HG03439 (cell line): ENCODE results near the gene ZMAT5.
"Not testable (repeated sequence)": the region's sequence is repeated elsewhere in the genome, so short reads cannot be mapped to it uniquely, and the experiment has no call there.

Source experiments
- ATAC-seq: cut with Tn5 transposase; IDR thresholded peaks from one replicate; pipeline ENCODE4 v1.9.1; 2021; ENCODE audit warnings: mild to moderate bottlenecking, moderate library complexity; ENCODE audit not compliant: unreplicated experiment

ZMAT5 gene

DNA sequence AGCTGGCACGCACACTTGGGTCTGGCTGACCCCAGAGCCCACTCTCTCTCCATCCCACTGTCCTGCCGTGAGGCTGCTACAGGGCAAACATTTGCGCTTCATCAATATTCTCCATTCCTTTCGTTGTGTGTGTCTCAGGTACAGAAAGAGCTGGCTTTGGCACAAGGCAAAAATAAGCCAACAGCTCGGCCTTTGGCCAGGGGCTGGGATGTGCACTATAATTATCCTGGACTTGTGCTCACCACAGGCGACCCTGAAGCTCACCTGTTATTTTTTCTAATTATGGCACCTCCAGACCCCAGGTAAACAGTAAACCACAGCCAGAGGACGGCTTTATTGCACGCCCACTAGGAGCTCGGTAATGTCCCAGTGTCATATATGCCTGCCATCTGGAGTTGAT is 10.9 kb downstream of the ZMAT5 start:
- ATAC-seq = no peak

- ATAC-seq = not testable (repeated sequence)
Observed at GRCh38 chr22:29754658-29755395, 12.0 kb downstream of the ZMAT5 start.

DNA sequence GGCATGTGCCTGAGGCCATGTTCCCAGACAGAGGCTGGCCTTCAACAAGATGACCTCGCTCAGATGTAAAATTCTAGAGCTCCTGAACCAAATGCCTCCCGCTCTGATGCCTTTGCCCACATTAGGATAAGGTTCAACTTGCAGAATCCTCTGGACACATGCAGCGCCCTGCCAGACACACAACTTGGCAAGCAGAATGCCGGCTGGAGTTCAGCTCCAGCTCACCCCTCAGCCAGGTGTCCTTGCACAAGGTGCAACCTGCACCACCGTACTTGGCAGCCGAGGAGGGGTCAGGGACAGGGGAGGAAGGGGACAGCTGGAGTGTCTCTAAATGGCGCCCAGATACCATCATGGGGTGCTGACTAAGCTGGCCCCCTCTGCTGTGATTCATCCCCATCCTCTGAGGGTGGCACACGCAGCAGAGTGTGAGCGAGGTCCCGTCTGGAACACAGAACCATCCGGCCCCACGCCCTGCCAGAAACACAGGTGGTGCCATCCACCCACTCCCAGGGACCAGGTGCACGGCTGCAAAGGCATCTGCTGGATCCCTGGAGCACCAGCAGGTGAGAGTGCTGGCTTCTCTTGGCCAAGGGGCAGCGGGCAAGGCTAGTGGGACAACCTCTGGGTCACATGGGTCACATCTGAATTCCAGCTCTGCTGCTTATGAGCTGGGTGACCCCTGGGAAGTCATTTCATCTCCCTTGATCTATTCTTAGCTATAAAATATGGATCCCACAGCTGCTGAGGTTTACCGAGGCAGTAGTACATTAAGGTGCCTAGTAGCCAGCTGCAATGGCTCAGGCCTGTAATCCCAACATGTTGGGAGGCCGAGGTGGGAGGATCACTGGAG is 12.8 kb downstream of the ZMAT5 start:
- no peak for ATAC-seq

DNA sequence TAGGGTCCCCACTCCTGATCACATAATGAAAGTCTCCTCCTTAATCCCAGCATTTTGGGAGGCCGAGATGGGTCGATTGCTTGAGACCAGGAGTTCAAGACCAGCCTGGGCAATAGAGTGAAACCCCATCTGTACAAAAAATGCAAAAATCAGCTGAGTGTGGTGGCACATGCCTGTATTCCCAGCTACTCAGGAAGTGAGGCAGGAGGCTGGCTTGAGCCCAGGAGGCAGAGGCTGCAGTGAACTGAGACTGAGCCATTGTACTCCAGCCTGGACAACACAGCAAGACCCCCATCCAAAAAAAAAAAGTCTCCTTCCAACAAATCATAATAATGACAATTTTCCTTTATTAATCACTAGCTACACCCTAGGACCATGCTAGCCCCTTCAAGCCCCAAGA is 15.1 kb downstream of the ZMAT5 start:
- ATAC-seq = no peak

DNA sequence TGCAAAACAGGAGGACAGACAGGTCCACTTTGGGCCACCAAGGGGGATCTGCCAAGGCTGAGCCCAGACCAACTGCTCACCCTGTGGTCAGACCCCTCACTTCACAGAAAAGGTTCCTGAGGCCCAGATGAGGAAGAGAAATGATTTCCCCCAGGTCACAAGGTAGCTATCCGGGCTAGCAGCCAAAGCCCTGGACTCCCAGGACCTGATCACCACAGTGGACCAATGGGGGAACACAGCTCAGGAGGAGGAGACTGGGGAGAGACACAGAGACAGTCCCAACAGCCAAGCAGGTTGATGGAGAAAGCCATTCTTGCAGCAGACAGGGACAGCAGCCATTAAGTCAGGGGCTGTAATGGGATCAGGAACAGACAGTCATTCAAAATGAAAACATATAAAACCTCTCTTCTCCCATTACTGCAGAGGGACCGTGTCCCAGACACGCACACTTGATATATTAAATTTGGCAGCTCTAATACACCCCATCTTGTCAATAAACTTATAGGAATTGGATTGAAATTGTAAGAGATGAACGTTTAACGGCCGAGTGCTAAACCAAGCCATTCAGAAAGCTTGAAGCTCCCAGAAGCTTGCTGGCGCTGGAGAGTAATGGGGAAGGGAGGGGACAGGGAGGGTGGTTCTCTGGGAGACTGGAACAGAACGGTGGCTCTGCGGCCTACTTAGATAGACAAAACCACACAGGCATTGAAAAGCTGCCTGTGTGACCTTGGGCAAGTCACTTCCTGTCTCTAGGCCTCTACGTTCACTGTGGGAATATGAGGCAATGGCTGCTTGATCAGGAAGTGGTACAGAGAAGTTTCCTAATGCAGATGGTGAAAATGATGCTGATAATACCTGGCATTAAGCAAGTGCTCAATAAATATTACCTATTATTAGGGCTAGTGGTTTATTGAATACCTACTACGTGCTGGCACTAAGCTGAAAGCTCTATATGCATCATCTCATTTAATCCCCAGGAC is 16.0 kb downstream of the ZMAT5 start:
- no peak for ATAC-seq

DNA sequence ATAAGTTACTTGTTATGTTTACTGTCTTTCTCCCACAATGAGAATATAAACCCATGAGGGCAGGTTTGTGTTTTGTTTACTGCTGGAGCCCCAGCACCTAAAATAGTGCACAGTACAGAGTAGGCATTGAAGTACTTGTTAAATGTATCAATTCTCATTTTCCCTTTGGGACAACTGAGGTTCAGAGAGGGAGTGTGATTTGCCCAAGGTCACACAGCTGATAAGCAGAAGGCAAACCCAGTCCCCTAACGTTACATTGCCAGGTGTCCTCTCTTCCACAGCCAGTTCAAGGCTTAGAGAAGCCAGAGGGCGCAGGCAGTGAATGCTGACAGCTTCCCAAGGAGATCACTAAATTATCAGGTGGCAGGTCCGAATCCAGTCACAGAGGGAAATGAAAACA is 16.8 kb downstream of the ZMAT5 start:
- no peak for ATAC-seq

- no peak for ATAC-seq
Observed at GRCh38 chr22:29748248-29748893, 18.4 kb downstream of the ZMAT5 start.

- no peak for ATAC-seq
Observed at GRCh38 chr22:29747832-29748231, 19.0 kb downstream of the ZMAT5 start.

DNA sequence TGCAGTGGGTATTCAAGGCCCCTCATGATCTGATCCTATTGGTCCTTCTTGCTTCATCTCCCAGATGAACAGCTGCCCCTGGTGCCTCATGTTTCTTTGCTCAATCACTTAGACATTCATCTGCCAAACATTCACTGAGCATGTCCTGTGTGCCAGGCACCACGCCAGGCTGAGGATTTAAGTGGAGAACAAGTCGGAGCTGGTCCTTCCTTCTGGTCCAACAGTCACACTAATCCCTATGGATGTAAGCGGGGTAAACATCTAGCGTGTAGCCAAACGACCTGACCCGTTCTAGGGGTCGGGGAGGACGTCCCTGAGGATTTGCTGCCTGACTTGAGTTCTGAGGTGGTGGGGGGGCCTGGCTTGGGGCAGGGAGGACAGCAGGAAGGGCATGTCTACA is 21.9 kb downstream of the ZMAT5 start:
- no peak for ATAC-seq

DNA sequence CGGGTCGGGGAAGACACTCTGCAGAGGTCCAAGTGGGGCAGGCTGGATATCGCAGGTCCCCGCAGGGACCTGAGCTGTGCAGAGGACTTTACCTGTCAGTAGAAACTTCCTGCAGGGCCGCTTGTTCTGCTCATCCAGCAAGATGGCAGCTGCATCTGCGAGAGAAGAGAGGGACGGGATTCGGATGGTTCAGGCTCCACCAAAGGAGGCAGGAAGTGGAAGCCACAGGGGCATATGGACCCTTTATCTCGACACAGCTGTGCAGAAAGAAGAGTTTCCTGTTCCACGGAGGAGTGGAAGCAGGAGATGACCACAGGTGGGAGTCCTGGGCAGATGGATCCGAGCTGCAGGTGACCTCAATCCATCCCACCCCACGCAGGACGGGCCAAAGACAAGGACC is 24.5 kb downstream of the ZMAT5 start:
- no peak for ATAC-seq

DNA sequence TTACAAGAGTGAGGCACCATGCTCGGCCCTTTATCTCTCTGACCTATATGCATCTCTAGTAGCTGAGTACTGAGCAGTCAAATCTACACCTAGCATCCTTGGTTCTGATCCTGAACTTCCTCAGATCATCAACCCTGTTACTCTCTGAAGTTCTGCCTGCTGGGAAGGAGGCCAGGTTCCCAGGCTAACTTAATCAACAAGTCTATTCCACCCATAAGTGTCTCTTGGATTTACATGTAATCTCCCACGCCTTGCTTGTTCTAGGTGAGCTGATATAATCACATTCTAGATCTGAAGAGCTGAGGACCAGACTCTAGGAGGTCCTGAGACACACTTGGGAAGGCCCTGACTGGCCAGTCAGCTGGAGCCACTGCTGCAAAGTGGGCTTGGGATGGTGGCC is 24.9 kb downstream of the ZMAT5 start:
- no peak for ATAC-seq

DNA sequence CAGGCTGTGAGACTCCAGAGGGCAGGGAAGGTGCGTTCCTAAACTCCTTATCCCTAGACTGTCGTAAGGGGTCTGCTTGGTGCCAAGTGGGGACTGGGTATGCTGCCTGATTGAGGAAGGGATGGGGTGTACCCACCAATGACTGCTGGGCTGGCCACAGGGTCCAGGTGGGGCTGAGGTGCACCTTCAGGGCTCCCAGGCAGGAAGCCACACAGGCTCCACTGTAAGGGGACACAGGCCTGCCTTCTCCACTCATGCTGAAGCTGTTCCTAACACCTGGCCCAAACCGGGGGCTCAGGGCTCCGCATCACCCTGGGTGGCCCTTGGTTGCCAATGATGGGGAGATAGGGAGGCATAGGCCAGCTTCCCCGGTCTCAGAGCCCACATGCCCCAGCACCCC is 26.6 kb downstream of the ZMAT5 start:
- ATAC-seq = no peak

DNA sequence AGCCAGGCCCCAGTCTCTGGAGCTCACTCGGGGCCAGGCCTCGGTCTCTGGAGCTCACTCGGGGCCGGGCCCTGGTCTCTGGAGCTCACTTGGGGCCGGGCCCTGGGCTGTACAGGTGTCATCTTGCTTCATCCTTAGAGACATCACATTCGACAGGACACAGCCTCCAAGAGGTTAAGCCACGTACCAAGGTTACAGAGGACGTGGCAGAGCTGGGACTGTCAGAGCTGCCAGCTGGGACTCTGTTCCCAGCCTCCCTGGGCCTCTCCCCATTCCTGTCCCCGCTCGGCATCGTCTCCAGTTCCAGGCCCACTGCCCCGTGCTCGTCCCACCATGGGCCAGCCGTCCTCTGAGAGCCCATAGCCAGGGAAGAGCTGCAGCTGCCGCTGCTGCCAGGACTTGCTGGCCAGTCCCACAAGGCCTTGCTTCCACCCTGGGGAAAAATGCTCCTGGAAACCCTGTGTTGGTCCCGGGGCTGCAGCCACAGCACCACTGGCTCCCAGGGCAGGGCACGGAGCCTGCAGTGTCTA is 27.4 kb downstream of the ZMAT5 start:
- ATAC-seq = no peak

- ATAC-seq = no peak
Observed at GRCh38 chr22:29738118-29738815, 28.5 kb downstream of the ZMAT5 start.

DNA sequence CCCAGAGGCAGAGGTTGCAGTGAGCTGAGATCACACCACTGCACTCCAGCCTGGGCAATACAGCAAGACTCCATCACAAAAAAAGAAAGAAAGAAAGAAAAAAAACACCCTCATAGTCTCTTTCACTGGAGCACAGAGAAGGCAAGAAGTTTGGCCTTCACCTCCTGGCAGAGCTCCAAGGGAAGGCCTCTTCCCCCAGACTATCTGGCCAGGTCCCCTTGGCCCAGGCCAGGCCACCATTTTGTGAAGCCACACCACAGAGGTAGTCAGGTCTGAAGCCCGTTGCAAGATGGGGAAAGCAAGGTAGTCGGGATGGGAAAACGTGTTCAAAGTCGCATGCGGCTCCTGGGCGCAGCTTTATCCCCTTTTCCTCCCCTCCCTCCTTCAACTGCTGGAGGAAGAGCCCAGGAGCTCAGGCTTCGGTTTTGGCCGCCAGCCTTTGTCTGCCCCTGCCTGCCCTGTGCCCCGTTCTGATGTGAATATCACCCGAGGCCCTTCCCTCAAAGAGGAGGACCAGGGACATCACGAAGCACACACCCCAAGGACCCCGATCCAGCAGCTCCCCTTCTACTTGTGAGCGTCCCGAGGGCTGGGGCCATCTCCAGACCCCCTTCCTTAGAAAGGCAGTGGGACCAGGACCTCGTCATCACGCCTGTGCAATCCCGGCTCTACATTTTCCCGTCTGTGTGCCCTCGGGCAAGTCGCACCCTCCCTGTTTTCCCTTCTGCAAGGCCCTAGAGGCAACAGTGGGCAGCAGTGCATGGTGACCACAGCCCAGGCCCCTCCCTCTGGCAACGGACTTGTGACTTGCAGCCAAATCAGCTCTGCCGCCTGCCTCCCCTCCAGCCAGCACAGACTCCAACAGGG is 29.3 kb downstream of the ZMAT5 start:
- ATAC-seq = no peak

GRCh38 chr22:29735416-29735815 is 31.4 kb downstream of the ZMAT5 start:
- no peak for ATAC-seq

DNA sequence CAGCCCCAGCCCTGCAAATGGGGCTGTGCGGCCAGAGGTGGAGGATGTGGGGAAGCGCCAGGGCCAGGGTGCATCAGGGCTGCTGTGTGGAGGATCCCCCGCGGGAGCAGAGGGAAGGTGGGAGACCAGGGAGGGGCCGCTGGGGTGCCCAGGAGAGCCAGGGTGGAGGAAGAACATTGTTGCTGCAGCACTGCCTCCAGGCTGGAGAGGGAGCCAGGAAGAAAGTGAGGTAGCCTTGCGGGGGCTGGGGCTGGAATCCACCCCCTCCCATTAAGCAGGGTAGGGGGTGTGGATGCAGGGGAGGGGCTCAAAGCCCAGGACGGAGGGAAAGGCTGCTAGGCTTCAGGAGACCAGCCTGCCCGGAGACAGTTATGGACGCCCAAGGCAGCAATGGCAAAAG is 32.0 kb downstream of the ZMAT5 start:
- ATAC-seq = no peak

DNA sequence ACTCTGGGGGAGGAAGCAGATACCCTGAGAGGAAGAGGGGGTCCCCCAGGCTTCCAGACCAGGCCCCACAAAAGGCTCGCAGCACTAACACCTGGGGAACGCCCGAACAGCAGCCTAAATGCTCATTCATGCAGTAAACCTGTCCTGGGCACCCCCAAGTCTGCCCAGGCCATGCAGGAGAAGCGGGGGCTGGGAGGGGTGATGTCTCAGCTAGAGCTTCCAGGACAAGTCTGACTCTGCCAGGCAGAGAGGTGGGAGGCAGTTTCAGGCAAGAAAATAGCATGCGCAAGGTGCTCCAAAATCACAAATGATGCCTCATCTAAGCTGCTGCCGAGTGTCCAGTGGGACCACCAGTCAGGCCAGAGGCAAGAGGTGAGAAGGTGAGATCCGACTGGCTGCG is 32.4 kb downstream of the ZMAT5 start:
- ATAC-seq = no peak
